ENCODE data around the gene GRID2.

DNA sequence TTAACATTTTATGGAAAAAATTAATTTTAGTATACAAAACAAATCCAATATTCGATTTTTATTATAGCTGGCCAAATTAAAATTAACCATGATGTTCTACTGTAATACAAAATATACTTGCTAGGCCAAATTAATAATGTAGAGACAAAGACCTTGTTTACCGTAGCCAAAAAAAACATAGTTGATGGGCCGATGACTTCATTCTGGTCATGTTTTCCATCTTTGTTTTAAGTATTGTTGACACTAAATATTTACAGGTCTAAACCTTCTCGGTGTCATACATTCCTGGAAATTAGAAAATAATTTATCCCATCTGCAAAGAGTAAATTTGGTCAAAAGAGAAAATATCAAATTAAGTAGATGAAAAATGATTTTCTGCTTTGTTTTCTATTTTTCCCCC, 698.5 kb downstream of the GRID2 start:
- TF ChIP-seq, protein P1, sequence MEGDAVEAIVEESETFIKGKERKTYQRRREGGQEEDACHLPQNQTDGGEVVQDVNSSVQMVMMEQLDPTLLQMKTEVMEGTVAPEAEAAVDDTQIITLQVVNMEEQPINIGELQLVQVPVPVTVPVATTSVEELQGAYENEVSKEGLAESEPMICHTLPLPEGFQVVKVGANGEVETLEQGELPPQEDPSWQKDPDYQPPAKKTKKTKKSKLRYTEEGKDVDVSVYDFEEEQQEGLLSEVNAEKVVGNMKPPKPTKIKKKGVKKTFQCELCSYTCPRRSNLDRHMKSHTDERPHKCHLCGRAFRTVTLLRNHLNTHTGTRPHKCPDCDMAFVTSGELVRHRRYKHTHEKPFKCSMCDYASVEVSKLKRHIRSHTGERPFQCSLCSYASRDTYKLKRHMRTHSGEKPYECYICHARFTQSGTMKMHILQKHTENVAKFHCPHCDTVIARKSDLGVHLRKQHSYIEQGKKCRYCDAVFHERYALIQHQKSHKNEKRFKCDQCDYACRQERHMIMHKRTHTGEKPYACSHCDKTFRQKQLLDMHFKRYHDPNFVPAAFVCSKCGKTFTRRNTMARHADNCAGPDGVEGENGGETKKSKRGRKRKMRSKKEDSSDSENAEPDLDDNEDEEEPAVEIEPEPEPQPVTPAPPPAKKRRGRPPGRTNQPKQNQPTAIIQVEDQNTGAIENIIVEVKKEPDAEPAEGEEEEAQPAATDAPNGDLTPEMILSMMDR (IDR thresholded peaks at IDR 0.05) = no peak
- TF ChIP-seq POLR2A (IDR thresholded peaks at IDR 0.05) = no peak
